ENCODE results near the gene SACM1L.

Gene SACM1L

DNA sequence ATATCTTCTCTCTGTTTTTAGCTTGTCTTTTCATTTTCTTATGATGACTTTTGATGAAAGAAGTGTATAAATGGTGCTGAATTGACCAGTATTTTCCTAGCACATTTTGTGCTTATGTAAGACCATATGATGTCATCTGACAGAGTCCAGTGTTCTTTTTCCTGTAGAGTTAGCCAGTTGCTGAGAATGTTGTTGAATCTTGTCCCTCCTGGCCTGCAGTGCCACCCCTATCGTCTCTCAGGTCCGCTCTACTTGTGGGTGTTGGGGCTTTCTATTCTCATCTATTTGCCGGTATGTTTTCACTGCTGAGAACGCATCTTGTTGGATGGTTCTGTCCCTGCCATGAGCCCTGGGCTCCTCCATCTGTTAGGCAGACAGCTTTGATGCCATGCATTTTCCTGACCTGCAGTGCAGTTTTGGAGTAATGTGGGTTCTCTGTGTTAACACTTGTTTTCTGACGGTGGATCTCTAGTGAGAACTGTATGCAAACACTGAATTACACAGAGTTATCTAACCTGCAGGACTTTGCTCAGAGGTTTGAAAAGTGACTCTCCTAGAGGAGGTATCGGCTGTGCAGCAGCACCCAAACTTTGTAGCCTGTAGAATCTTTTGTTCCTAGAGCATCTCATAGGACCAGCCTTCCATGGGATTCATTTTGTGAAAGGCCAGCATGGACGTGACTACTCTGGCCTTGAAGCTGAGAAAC is 62.5 kb downstream of the SACM1L start:
- ChIA-PET CTCF (interaction anchor here (0.8 kb wide), 1 partner anchor 9 kb away, joined by 4 read pairs; no protein-coding TSS in a partner anchor), POLR2A (interaction anchor here (0.6 kb wide), 1 partner anchor 10 kb away, joined by 4 read pairs; no protein-coding TSS in a partner anchor)
- peaks cover 0 to 15% of the 10 kb centered on the region in 2 experiments; a peak in 1 of 3 replicates for H3K36me3 ChIP-seq (ENCODE audit: control insufficient read depth in 2 of 2, insufficient read depth in 1 of 2, low read length in 2 of 2)
- H3K4me1 ChIP-seq (ENCODE audit: control insufficient read depth, insufficient read depth, low read length): no peaks in the 10 kb centered on the region
- TF ChIP-seq ZNF701 (tag by site-specific recombination; IDR thresholded peaks at IDR 0.05) (no peak), ZNF132 (tag by site-specific recombination; IDR thresholded peaks at IDR 0.05; ENCODE audit: borderline replicate concordance) (no peak), ZNF214 (tag by site-specific recombination; IDR thresholded peaks at IDR 0.05; ENCODE audit: borderline replicate concordance) (no peak), ZBTB7A (tag by site-specific recombination; IDR thresholded peaks at IDR 0.05; ENCODE audit: low read depth) (no peak), ZFP41 (tag by site-specific recombination; IDR thresholded peaks at IDR 0.05; ENCODE audit: borderline replicate concordance) (no peak), ZNF544 (tag by site-specific recombination; IDR thresholded peaks at IDR 0.05) (no peak), ZBTB11 (tag by site-specific recombination; conservative IDR thresholded peaks at IDR 0.05; ENCODE audit: low read depth) (no peak), ZNF311 (tag by site-specific recombination; IDR thresholded peaks at IDR 0.05; ENCODE audit: borderline replicate concordance) (no peak), ZNF335 (tag by site-specific recombination; conservative IDR thresholded peaks at IDR 0.05) (no peak), ZNF76 (tag by site-specific recombination; IDR thresholded peaks at IDR 0.05; ENCODE audit: borderline replicate concordance, low read depth) (no peak), SCRT1 (tag by site-specific recombination; IDR thresholded peaks at IDR 0.05; ENCODE audit: borderline replicate concordance) (no peak), ZNF555 (tag by site-specific recombination; conservative IDR thresholded peaks at IDR 0.05) (no peak), GLI2 (tag by site-specific recombination; IDR thresholded peaks at IDR 0.05; ENCODE audit: borderline replicate concordance, low read depth) (no peak), ZNF560 (tag by site-specific recombination; IDR thresholded peaks at IDR 0.05; ENCODE audit: borderline replicate concordance) (no peak), PRDM4 (tag by site-specific recombination; IDR thresholded peaks at IDR 0.05) (no peak), ZBTB44 (tag by site-specific recombination; IDR thresholded peaks at IDR 0.05) (no peak), ZNF785 (tag by site-specific recombination; IDR thresholded peaks at IDR 0.05) (no peak), HIC1 (tag by site-specific recombination; IDR thresholded peaks at IDR 0.05) (no peak)
- TF ChIP-seq, protein P1, sequence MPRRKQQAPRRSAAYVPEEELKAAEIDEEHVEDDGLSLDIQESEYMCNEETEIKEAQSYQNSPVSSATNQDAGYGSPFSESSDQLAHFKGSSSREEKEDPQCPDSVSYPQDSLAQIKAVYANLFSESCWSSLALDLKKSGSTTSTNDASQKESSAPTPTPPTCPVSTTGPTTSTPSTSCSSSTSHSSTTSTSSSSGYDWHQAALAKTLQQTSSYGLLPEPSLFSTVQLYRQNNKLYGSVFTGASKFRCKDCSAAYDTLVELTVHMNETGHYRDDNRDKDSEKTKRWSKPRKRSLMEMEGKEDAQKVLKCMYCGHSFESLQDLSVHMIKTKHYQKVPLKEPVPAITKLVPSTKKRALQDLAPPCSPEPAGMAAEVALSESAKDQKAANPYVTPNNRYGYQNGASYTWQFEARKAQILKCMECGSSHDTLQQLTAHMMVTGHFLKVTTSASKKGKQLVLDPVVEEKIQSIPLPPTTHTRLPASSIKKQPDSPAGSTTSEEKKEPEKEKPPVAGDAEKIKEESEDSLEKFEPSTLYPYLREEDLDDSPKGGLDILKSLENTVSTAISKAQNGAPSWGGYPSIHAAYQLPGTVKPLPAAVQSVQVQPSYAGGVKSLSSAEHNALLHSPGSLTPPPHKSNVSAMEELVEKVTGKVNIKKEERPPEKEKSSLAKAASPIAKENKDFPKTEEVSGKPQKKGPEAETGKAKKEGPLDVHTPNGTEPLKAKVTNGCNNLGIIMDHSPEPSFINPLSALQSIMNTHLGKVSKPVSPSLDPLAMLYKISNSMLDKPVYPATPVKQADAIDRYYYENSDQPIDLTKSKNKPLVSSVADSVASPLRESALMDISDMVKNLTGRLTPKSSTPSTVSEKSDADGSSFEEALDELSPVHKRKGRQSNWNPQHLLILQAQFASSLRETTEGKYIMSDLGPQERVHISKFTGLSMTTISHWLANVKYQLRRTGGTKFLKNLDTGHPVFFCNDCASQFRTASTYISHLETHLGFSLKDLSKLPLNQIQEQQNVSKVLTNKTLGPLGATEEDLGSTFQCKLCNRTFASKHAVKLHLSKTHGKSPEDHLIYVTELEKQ (tag by site-specific recombination; IDR thresholded peaks at IDR 0.05; ENCODE audit: borderline replicate concordance): no peak
- TF ChIP-seq, protein P2, sequence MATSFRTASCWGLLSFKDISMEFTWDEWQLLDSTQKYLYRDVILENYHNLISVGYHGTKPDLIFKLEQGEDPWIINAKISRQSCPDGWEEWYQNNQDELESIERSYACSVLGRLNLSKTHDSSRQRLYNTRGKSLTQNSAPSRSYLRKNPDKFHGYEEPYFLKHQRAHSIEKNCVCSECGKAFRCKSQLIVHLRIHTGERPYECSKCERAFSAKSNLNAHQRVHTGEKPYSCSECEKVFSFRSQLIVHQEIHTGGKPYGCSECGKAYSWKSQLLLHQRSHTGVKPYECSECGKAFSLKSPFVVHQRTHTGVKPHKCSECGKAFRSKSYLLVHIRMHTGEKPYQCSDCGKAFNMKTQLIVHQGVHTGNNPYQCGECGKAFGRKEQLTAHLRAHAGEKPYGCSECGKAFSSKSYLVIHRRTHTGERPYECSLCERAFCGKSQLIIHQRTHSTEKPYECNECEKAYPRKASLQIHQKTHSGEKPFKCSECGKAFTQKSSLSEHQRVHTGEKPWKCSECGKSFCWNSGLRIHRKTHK (tag by site-specific recombination; IDR thresholded peaks at IDR 0.05): no peak
- H3K27ac ChIP-seq (ENCODE audit: extremely low read depth, low read depth, low read length): no peak overlapping the region
- H3K4me3 ChIP-seq (ENCODE audit: low read depth, low read length): no peak overlapping the region
- H3K9me3 ChIP-seq (ENCODE audit: control insufficient read depth, insufficient read depth, low read depth, low read length): no peaks in the 10 kb centered on the region

Data from HEK293 (cell line).